HG02642 (cell line): ENCODE measurements around the gene SLC16A7.

Experiments
- ATAC-seq: cut with Tn5 transposase; IDR thresholded peaks from one replicate; pipeline ENCODE4 v1.9.1; 2021; ENCODE audit warnings: mild to moderate bottlenecking; ENCODE audit not compliant: unreplicated experiment, poor library complexity

Gene SLC16A7

DNA sequence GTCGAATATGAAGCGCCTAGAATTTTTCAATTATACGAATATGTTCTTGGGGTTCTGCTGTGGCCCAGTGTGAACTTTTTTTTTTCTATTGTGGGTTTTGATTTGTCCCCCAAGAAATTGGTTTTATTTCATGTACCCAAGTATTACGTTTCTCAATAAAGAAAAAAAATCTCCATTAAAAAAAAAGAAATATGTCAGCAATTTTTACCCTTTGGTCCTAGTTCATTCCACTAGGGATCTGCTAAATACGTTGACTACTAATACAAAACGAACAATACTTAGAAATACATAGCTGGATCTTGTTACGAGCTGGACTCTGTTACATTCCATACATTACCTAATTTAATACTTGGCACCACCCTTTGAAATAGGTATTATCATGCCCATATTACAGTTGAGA, 216.9 kb downstream of the SLC16A7 start:
- no peak for ATAC-seq

DNA sequence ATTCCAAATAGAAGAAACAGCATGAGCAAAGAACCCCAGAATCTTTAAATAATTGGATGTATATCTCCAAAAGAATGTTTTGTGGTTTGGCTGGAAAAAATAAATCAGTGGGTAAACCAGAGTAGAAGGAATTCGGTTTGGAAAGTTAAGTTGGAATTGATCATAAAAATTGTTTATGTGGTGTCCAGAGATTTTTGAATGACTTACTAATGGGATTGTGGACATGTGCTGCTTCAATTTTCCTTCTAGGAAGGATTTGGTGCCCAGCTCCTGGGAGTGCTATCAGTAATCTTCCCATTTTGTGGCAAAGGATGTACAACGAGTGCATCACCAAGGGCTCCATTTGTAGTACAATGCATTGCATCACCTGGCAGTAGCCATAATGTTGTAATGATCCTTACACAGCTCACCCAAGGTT, 224.8 kb downstream of the SLC16A7 start:
- no peak for ATAC-seq

DNA sequence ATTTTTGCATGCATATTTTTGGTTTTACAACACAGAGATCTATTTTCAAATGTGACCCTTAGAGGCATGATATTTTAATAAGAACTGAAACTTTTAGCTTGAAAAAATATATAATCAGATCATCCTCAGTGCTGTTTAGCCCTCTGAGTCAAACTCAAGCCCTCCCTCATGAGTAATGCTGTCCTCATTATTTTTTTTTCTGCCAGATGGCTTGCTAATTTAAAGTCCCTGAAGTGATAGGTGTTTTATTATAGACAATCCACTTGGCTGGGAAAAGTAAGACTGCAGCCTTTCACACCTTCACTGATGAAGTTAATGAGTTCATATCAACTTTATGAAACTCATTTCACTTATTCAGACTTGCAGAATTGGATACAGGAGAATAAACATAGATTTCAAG, 227.7 kb downstream of the SLC16A7 start:
- no peak for ATAC-seq

DNA sequence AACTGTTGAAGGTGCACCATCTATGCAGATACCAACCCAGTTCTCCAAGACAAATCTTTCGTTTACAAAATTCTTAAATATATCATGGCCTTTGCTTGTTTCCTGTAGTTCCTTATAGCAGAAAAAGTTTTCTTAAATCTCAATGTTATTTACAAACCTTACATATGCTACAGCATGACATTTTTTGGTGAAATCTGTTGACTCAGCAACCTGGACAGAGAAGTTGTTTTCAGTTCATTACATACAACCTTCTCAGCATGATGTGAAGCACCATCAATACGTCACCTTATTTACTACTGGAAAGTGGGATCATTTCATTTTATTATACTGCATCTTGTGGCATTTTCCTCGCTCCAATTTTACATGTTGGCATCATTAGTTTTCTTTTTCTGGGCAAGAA, 231.9 kb downstream of the SLC16A7 start:
- ATAC-seq: no peak

DNA sequence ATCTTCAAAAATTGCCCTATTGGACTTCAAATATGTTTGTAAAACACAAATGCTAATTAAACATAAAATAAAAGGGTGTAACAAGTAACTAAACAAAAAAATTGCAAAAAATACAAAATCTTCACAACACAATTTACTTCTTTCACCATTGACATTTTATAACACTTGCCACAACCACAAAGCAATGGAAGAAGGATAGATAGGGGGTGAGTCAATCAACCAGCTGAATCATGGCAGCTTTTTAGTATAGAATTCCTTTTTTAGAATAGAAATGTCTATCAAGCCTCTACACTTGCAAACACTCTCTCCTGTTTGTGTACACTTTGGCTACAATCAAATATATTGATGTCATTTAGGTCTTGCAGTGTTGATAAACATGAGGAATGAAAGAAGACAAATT, 232.7 kb downstream of the SLC16A7 start:
- no peak for ATAC-seq

DNA sequence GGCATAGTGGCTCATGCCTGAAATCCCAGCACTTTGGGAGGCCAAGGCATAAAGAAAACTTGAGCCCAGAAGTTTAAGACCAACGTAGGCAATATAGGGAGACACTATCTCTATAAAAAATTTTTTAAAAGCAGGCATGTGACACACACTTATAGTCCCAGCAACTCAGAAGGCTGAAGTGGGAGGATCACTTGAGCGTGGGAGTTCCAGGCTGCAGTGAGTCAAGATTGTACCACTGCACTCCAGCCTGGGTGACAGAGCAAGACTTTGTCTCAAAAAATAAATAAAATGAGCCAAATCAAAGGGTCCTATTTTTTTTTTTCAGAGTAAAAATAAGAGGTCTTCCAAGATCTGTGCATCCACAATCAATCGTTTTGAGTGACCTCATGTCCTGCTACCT, 237.6 kb downstream of the SLC16A7 start:
- no peak for ATAC-seq

DNA sequence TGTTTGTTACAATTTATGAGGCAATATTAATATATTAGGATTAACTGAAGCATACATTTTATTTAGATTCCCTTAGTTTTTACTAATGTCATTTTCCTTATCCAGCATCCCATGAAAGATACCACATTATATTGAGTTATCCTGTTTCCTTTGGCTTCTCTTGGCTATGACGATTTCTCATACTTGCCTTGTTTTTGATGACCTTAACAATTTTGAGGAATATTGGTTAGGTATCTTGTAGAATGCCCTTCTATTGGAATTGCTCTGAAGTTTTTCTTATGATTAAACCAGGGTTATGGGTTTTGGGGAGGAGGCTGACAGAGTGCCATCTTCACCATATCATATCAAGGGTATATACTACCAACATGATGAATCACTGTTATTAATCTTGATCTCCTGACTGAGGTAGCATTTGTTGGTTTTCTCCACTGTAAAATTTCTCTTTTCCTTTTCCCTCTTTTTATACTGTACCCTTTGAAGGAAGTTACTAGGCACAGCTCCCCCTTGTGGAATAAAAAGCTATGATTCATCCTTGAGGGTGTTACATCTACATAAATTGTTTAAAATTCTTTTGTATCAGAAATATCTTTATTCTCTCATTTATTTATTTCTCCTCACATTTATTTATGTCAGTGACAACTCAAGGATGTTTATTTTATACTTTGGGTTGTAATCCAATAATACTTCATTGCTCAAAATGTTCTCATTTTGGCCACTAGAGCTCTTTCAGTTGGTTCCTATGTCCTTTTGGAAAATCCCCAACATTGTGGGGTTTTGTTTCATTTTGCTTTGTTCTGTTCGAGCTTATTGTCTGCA, 239.0 kb downstream of the SLC16A7 start:
- ATAC-seq: peak; percentile 51
